HAP-1 (cell line): Measurements from ENCODE around the gene SCLY.

Source experiments
- DNase-seq, 2 experiments: peaks; one replicate each; pipeline ENCODE4 v3.0.0-alpha.2; 2016 to 2020; ENCODE audit warnings: low spot score in 2 of 2
- H3K27me3 ChIP-seq: fragments of 250-450 bp; sonication (Bioruptor Pico); 2 replicates; pipeline ENCODE4 v1.5.1; 2020; ENCODE audit warnings: low read depth, mild to moderate bottlenecking, moderate library complexity
- H3K36me3 ChIP-seq: fragments of 250-450 bp; sonication (Bioruptor Pico); replicated peaks from 2 replicates; pipeline ENCODE4 v1.5.1; 2020; ENCODE audit warnings: mild to moderate bottlenecking
- H3K4me1 ChIP-seq: fragments of 250-450 bp; sonication (Bioruptor Pico); 2 replicates; pipeline ENCODE4 v1.5.1; 2020; ENCODE audit warnings: mild to moderate bottlenecking
- H3K4me3 ChIP-seq: fragments of 250-450 bp; sonication (Bioruptor Pico); 2 replicates; pipeline ENCODE4 v1.5.1; 2020; ENCODE audit warnings: mild to moderate bottlenecking, moderate library complexity
- H3K9me3 ChIP-seq: fragments of 250-450 bp; sonication (Bioruptor Pico); 2 replicates; pipeline ENCODE4 v1.5.1; 2020; ENCODE audit warnings: mild to moderate bottlenecking, moderate library complexity
- in situ Hi-C: fragments of 300-500 bp; cut with MboI; formaldehyde crosslinking; loops from 3 replicates; pipeline ENCODE4 v1.14.3; 2020; ENCODE audit warnings: low sequenced_read_pairs, inconsistent platforms, mixed read lengths

Gene SCLY

GRCh38 chr2:238122287-238123217, 61.8 kb downstream of the SCLY start:
- Histone ChIP-seq H3K4me3 (no peak overlapping the region), H3K4me1 (no peaks in the 10 kb centered on the region), H3K27me3 (0 out of 2 replicates have a peak, but pooled peaks cover 3% of the 10 kb centered on the region), H3K9me3 (no peaks in the 10 kb centered on the region), H3K36me3 (no peaks in the 10 kb centered on the region)
- DNase-seq: no peak
- in situ Hi-C loops: no loop called here

- no peak for DNase-seq
- Histone ChIP-seq H3K27me3 (0 out of 2 replicates have a peak, but pooled peaks cover 3% of the 10 kb centered on the region), H3K36me3 (no peaks in the 10 kb centered on the region), H3K4me1 (no peaks in the 10 kb centered on the region), H3K9me3 (no peaks in the 10 kb centered on the region), H3K4me3 (no peak overlapping the region)
- in situ Hi-C loops: no loop called here
Observed at GRCh38 chr2:238123218-238123971, 62.6 kb downstream of the SCLY start.

GRCh38 chr2:238123991-238124470, 63.2 kb downstream of the SCLY start:
- Histone ChIP-seq H3K4me1 (no peaks in the 10 kb centered on the region), H3K4me3 (no peak overlapping the region), H3K9me3 (no peaks in the 10 kb centered on the region), H3K36me3 (no peaks in the 10 kb centered on the region), H3K27me3 (0 out of 2 replicates have a peak, but pooled peaks cover 3% of the 10 kb centered on the region)
- in situ Hi-C loops: no loop called here
- DNase-seq: no peak

- Histone ChIP-seq H3K4me3 (no peak overlapping the region), H3K4me1 (no peaks in the 10 kb centered on the region), H3K36me3 (no peaks in the 10 kb centered on the region), H3K9me3 (no peaks in the 10 kb centered on the region), H3K27me3 (0 out of 2 replicates have a peak, but pooled peaks cover 3% of the 10 kb centered on the region)
- no peak for DNase-seq
- in situ Hi-C loops: no loop called here
Observed at GRCh38 chr2:238124488-238125126, 63.8 kb downstream of the SCLY start.

GRCh38 chr2:238125127-238125885, 64.5 kb downstream of the SCLY start:
- no peak for DNase-seq
- H3K27me3 ChIP-seq: 0 out of 2 replicates have a peak, but pooled peaks cover 3% of the 10 kb centered on the region
- in situ Hi-C loops: no loop called here

GRCh38 chr2:238126338-238126737, 65.5 kb downstream of the SCLY start:
- Histone ChIP-seq H3K4me1 (no peaks in the 10 kb centered on the region), H3K36me3 (no peaks in the 10 kb centered on the region), H3K4me3 (no peak overlapping the region), H3K9me3 (no peaks in the 10 kb centered on the region), H3K27me3 (0 out of 2 replicates have a peak, but pooled peaks cover 3% of the 10 kb centered on the region)
- no peak for DNase-seq
- in situ Hi-C loops: no loop called here

More at GRCh38 chr2:238125127-238125885, 64.5 kb downstream of the SCLY start:
- H3K4me3 ChIP-seq: no peak overlapping the region
- H3K9me3 ChIP-seq: no peaks in the 10 kb centered on the region
- no peaks in the 10 kb centered on the region for H3K36me3 ChIP-seq
- no peaks in the 10 kb centered on the region for H3K4me1 ChIP-seq

- no peaks in the 10 kb centered on the region for H3K36me3 ChIP-seq
- H3K27me3 ChIP-seq: 0 out of 2 replicates have a peak, but pooled peaks cover 3% of the 10 kb centered on the region
- in situ Hi-C loops: no loop called here
- H3K4me1 ChIP-seq: no peaks in the 10 kb centered on the region
- H3K4me3 ChIP-seq: no peak overlapping the region
- DNase-seq: no peak
- H3K9me3 ChIP-seq: no peaks in the 10 kb centered on the region
Observed at GRCh38 chr2:238126775-238127164, 66.0 kb downstream of the SCLY start.

- Histone ChIP-seq H3K27me3 (0 out of 2 replicates have a peak, but pooled peaks cover 3% of the 10 kb centered on the region), H3K36me3 (no peaks in the 10 kb centered on the region), H3K4me3 (no peak overlapping the region), H3K9me3 (no peaks in the 10 kb centered on the region), H3K4me1 (no peaks in the 10 kb centered on the region)
- in situ Hi-C loops: no loop called here
- DNase-seq: no peak
Observed at GRCh38 chr2:238127165-238128060, 66.6 kb downstream of the SCLY start.

- DNase-seq: no peak
- no peaks in the 10 kb centered on the region for H3K4me1 ChIP-seq
- H3K9me3 ChIP-seq: no peaks in the 10 kb centered on the region
- in situ Hi-C loops: no loop called here
- no peak overlapping the region for H3K4me3 ChIP-seq
- H3K36me3 ChIP-seq: no peaks in the 10 kb centered on the region
- no peaks in the 10 kb centered on the region for H3K27me3 ChIP-seq
Observed at GRCh38 chr2:238128061-238128440, 67.2 kb downstream of the SCLY start.

GRCh38 chr2:238128534-238129001, 67.8 kb downstream of the SCLY start:
- H3K4me1 ChIP-seq: no peaks in the 10 kb centered on the region
- in situ Hi-C loops: no loop called here

GRCh38 chr2:238129166-238130010, 68.6 kb downstream of the SCLY start:
- Histone ChIP-seq H3K36me3 (no peaks in the 10 kb centered on the region), H3K4me1 (no peaks in the 10 kb centered on the region), H3K9me3 (no peaks in the 10 kb centered on the region), H3K27me3 (no peaks in the 10 kb centered on the region), H3K4me3 (no peak overlapping the region)
- in situ Hi-C loops: no loop called here
- no peak for DNase-seq

More at GRCh38 chr2:238128534-238129001, 67.8 kb downstream of the SCLY start:
- H3K27me3 ChIP-seq: no peaks in the 10 kb centered on the region
- no peak for DNase-seq
- H3K4me3 ChIP-seq: no peak overlapping the region
- H3K9me3 ChIP-seq: no peaks in the 10 kb centered on the region
- H3K36me3 ChIP-seq: no peaks in the 10 kb centered on the region
